HEK293 (cell line): ENCODE measurements around the gene GUCY2D.

ENCODE experiments used
- CTCF ChIP-seq: fragments of 450-650 bp; formaldehyde crosslinking; IDR thresholded peaks from 2 replicates; pipeline ENCODE4 v1.5.1; 2016; ENCODE audit warnings: missing biosample characterization, missing genetic modification characterization
- HOXA7 ChIP-seq: sonication (generic); formaldehyde crosslinking; IDR thresholded peaks from 2 replicates; pipeline ENCODE4 v1.8.1; 2022; ENCODE audit warnings: missing genetic modification reagents, borderline replicate concordance
- KLF16 ChIP-seq: fragments of 450-650 bp; formaldehyde crosslinking; IDR thresholded peaks from 2 replicates; pipeline ENCODE4 v1.5.1; 2017; ENCODE audit warnings: missing biosample characterization, missing genetic modification characterization
- KLF9 ChIP-seq: fragments of 450-650 bp; formaldehyde crosslinking; IDR thresholded peaks from 2 replicates; pipeline ENCODE4 v1.5.1; 2016; ENCODE audit warnings: missing biosample characterization, missing genetic modification characterization, low read depth
- REST ChIP-seq: fragments of 450-650 bp; formaldehyde crosslinking; IDR thresholded peaks from 2 replicates; pipeline ENCODE4 v1.5.1; 2016; ENCODE audit warnings: missing biosample characterization, missing genetic modification characterization
- ZNF843 ChIP-seq: fragments of 450-650 bp; formaldehyde crosslinking; IDR thresholded peaks from 2 replicates; pipeline ENCODE4 v1.5.1; 2016; ENCODE audit warnings: missing biosample characterization, missing genetic modification characterization

- no peak for TF ChIP-seq CTCF (tag by site-specific recombination)
- no peak for TF ChIP-seq HOXA7 (CRISPR knock-in tag)
- no peak for TF ChIP-seq REST (tag by site-specific recombination)
- TF ChIP-seq KLF9 (tag by site-specific recombination): no peak
- no peak for TF ChIP-seq ZNF843
- TF ChIP-seq KLF16 (tag by site-specific recombination): no peak
Observed at GRCh38 chr17:8031950-8032349, 29.5 kb downstream of the GUCY2D start.
